Jurkat, Clone E6-1 (cell line): ENCODE measurements around the gene CMKLR1.

Experiments
- DNase-seq: peaks from one replicate; pipeline ENCODE4 v3.0.0-alpha.2; 2011; ENCODE audit warnings: low read depth, low spot score
- H3K4me3 ChIP-seq: 2 replicates; pipeline ENCODE4 v1.5.1; 2011; ENCODE audit warnings: mild to moderate bottlenecking, low read length, control low read depth, moderate library complexity

Gene CMKLR1

GRCh38 chr12:108284163-108284562 lies 54.9 kb downstream of the CMKLR1 start:
- H3K4me3 ChIP-seq, result no peak overlapping the region
- no peak for DNase-seq

GRCh38 chr12:108282676-108283075 lies 56.4 kb downstream of the CMKLR1 start:
- DNase-seq, result no peak
- H3K4me3 ChIP-seq, result no peak overlapping the region

- no peak for DNase-seq
- H3K4me3 ChIP-seq, result no peak overlapping the region
Observed at GRCh38 chr12:108282160-108282559, 57.0 kb downstream of the CMKLR1 start.

- no peak overlapping the region for H3K4me3 ChIP-seq
- DNase-seq, result no peak
Observed at GRCh38 chr12:108277613-108278012, 61.5 kb downstream of the CMKLR1 start.

GRCh38 chr12:108273217-108273616 lies 65.9 kb downstream of the CMKLR1 start:
- DNase-seq, result no peak
- H3K4me3 ChIP-seq, result no peak overlapping the region

GRCh38 chr12:108271951-108272872 lies 66.9 kb downstream of the CMKLR1 start:
- H3K4me3 ChIP-seq, result no peak overlapping the region
- no peak for DNase-seq

GRCh38 chr12:108270849-108271143 lies 68.3 kb downstream of the CMKLR1 start:
- DNase-seq, result no peak
- H3K4me3 ChIP-seq, result no peak overlapping the region

- no peak overlapping the region for H3K4me3 ChIP-seq
- no peak for DNase-seq
Observed at GRCh38 chr12:108270035-108270848, 68.9 kb downstream of the CMKLR1 start.

- no peak for DNase-seq
- no peak overlapping the region for H3K4me3 ChIP-seq
Observed at GRCh38 chr12:108269224-108269623, 69.9 kb downstream of the CMKLR1 start.

GRCh38 chr12:108268397-108268796 lies 70.7 kb downstream of the CMKLR1 start:
- no peak overlapping the region for H3K4me3 ChIP-seq
- DNase-seq, result no peak

GRCh38 chr12:108267450-108267849 lies 71.7 kb downstream of the CMKLR1 start:
- H3K4me3 ChIP-seq, result no peak overlapping the region
- no peak for DNase-seq

- H3K4me3 ChIP-seq, result no peak overlapping the region
- DNase-seq, result no peak
Observed at GRCh38 chr12:108266131-108266530, 73.0 kb downstream of the CMKLR1 start.

- no peak for DNase-seq
- no peak overlapping the region for H3K4me3 ChIP-seq
Observed at GRCh38 chr12:108265505-108265904, 73.6 kb downstream of the CMKLR1 start.

GRCh38 chr12:108260969-108261368 lies 78.1 kb downstream of the CMKLR1 start:
- no peak overlapping the region for H3K4me3 ChIP-seq
- DNase-seq, result no peak

- DNase-seq, result no peak
- no peak overlapping the region for H3K4me3 ChIP-seq
Observed at GRCh38 chr12:108260039-108260438, 79.1 kb downstream of the CMKLR1 start.

GRCh38 chr12:108257610-108258106 lies 81.5 kb downstream of the CMKLR1 start:
- DNase-seq, result no peak

GRCh38 chr12:108257004-108257403 lies 82.1 kb downstream of the CMKLR1 start:
- DNase-seq, result no peak
- no peak overlapping the region for H3K4me3 ChIP-seq

More at GRCh38 chr12:108257610-108258106, 81.5 kb downstream of the CMKLR1 start:
- H3K4me3 ChIP-seq, result no peak overlapping the region

GRCh38 chr12:108255252-108255602 lies 83.9 kb downstream of the CMKLR1 start:
- no peak for DNase-seq

GRCh38 chr12:108254517-108255251 lies 84.4 kb downstream of the CMKLR1 start:
- DNase-seq, result no peak
- no peak overlapping the region for H3K4me3 ChIP-seq

More at GRCh38 chr12:108255252-108255602, 83.9 kb downstream of the CMKLR1 start:
- H3K4me3 ChIP-seq, result no peak overlapping the region
